Tibial nerve (tissue), 4 donors: ENCODE measurements around the gene PRDM5.

Experiments
- CTCF ChIP-seq, 5 experiments: fragments of 200-600 bp in 3 of 5; fragments of 450-650 bp in 2 of 5; sonication (generic) in 3 of 5; IDR thresholded peaks; one replicate each; pipeline ENCODE4 v1.5.1; 2016 to 2019; ENCODE audit warnings: antibody characterized with exemption in 5 of 5, mild to moderate bottlenecking in 3 of 5, moderate library complexity in 2 of 5
- EP300 ChIP-seq, 2 donors: sonication (generic); formaldehyde crosslinking; IDR thresholded peaks; one replicate each; pipeline ENCODE4 v1.6.1; 2017; ENCODE audit warnings: antibody characterized with exemption in 2 of 2, mild to moderate bottlenecking in 1 of 2
- POLR2A ChIP-seq, 2 donors: fragments of 450-650 bp; IDR thresholded peaks; one replicate each; pipeline ENCODE4 v1.6.1; 2017; ENCODE audit warnings: antibody characterized with exemption in 2 of 2, mild to moderate bottlenecking in 2 of 2, moderate library complexity in 2 of 2

GRCh38 chr4:120939693-120940092 lies 17.2 kb upstream of the PRDM5 start:
- TF ChIP-seq POLR2A (IDR thresholded peaks at IDR 0.05), result no peak
- no peak for TF ChIP-seq CTCF (IDR thresholded peaks at IDR 0.05)
- TF ChIP-seq EP300 (IDR thresholded peaks at IDR 0.05), result no peak
